HEK293T (cell line): ENCODE data around the gene ALKBH3.

Experiments
- BHLHE40 ChIP-seq: fragments of 450-650 bp; IDR thresholded peaks from 2 replicates; pipeline ENCODE4 v1.6.1; 2016; ENCODE audit warnings: mild to moderate bottlenecking, moderate library complexity, borderline replicate concordance
- ELF4 ChIP-seq: fragments of 450-650 bp; IDR thresholded peaks from 2 replicates; pipeline ENCODE4 v1.6.1; 2017; ENCODE audit warnings: antibody characterized with exemption
- FOXA1 ChIP-seq: fragments of 450-650 bp; IDR thresholded peaks from 2 replicates; pipeline ENCODE4 v1.6.1; 2016; ENCODE audit warnings: mild to moderate bottlenecking
- FOXK2 ChIP-seq: fragments of 450-650 bp; IDR thresholded peaks from 2 replicates; pipeline ENCODE4 v1.6.1; 2016; ENCODE audit warnings: mild to moderate bottlenecking
- FOXM1 ChIP-seq: fragments of 450-650 bp; IDR thresholded peaks from 2 replicates; pipeline ENCODE4 v1.6.1; 2017; ENCODE audit warnings: mild to moderate bottlenecking, borderline replicate concordance
- HDGF ChIP-seq: fragments of 450-650 bp; IDR thresholded peaks from 2 replicates; pipeline ENCODE4 v1.6.1; 2017; ENCODE audit warnings: antibody characterized with exemption, borderline replicate concordance
- LEF1 ChIP-seq: fragments of 450-650 bp; IDR thresholded peaks from 2 replicates; pipeline ENCODE4 v1.6.1; 2017; ENCODE audit warnings: mild to moderate bottlenecking, borderline replicate concordance
- NFRKB ChIP-seq: fragments of 450-650 bp; IDR thresholded peaks from 2 replicates; pipeline ENCODE4 v1.6.1; 2016; ENCODE audit warnings: mild to moderate bottlenecking, moderate library complexity
- SP1 ChIP-seq: fragments of 450-650 bp; IDR thresholded peaks from 2 replicates; pipeline ENCODE4 v1.6.1; 2017
- SUZ12 ChIP-seq: fragments of 450-650 bp; IDR thresholded peaks from 2 replicates; pipeline ENCODE4 v1.6.1; 2016; ENCODE audit warnings: mild to moderate bottlenecking
- TARDBP ChIP-seq: fragments of 450-650 bp; IDR thresholded peaks from 2 replicates; pipeline ENCODE4 v1.6.1; 2016
- TF ChIP-seq, protein P1 (sequence below): fragments of 450-650 bp; IDR thresholded peaks from 2 replicates; pipeline ENCODE4 v1.6.1; 2016

DNA sequence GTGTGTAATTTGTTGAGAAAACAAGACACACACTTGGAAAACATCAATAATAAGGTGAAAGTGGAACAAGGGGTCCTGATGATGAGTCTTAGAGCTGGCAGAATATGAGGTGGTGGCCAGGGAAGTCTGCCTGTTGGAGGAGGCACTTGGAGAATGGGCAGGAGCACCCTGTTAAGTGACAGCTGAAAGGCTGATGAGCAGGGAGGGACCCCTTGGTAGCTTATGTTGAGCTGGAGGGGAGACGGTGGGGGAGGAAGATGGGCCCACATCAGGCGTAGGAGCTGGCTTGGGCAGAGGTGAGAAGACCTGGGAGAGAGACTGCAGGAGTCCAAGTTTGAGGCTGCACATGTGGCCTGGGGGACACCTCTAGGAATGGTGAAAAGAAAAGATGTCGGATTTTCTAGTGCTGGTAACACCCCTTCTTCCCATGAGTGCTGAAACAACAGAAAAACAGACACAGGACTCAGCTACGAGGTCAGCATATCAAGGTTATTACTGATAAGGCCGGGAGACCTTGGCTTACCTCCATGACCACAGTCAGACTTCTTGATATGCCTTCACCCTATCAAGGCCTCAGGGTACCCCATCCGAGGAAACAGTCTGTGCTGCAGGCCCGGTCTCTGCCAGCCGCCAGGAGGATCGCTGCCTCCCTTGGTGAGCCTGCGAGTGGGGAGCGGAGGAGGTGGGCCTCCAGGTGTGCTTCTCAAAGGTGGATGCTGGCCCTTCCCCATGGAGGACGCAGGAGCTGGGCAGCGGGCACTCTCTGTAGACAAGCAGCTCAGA lies 47.5 kb downstream of the ALKBH3 start:
- no peak for TF ChIP-seq TARDBP
- TF ChIP-seq SP1: no peak
- TF ChIP-seq, protein P1, sequence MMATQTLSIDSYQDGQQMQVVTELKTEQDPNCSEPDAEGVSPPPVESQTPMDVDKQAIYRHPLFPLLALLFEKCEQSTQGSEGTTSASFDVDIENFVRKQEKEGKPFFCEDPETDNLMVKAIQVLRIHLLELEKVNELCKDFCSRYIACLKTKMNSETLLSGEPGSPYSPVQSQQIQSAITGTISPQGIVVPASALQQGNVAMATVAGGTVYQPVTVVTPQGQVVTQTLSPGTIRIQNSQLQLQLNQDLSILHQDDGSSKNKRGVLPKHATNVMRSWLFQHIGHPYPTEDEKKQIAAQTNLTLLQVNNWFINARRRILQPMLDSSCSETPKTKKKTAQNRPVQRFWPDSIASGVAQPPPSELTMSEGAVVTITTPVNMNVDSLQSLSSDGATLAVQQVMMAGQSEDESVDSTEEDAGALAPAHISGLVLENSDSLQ: no peak
- TF ChIP-seq BHLHE40: no peak
- TF ChIP-seq FOXM1: no peak
- no peak for TF ChIP-seq FOXA1
- no peak for TF ChIP-seq HDGF
- TF ChIP-seq FOXK2: no peak
- no peak for TF ChIP-seq ELF4
- TF ChIP-seq NFRKB: no peak
- no peak for TF ChIP-seq SUZ12
- no peak for TF ChIP-seq LEF1
